ENCODE measurements around the gene PRLR.

Gene PRLR

GRCh38 chr5:35158622-35159369 is 71.5 kb downstream of the PRLR start:
- no peak for DNase-seq

- no peak for DNase-seq
Observed at GRCh38 chr5:35158204-35158603, 72.1 kb downstream of the PRLR start.

GRCh38 chr5:35153375-35153932 is 76.8 kb downstream of the PRLR start:
- DNase-seq: no peak

GRCh38 chr5:35152733-35153132 is 77.6 kb downstream of the PRLR start:
- DNase-seq: no peak

- no peak for DNase-seq
Observed at GRCh38 chr5:35151146-35151920, 79.0 kb downstream of the PRLR start.

GRCh38 chr5:35149041-35149440 is 81.2 kb downstream of the PRLR start:
- DNase-seq: no peak

GRCh38 chr5:35146406-35146805 is 83.9 kb downstream of the PRLR start:
- DNase-seq: no peak

- no peak for DNase-seq
Observed at GRCh38 chr5:35145691-35146317, 84.5 kb downstream of the PRLR start.

- DNase-seq: no peak
Observed at GRCh38 chr5:35145012-35145411, 85.3 kb downstream of the PRLR start.

- no peak for DNase-seq
Observed at GRCh38 chr5:35143841-35144240, 86.4 kb downstream of the PRLR start.

GRCh38 chr5:35141739-35142138 is 88.5 kb downstream of the PRLR start:
- DNase-seq: no peak

- no peak for DNase-seq
Observed at GRCh38 chr5:35138232-35138631, 92.1 kb downstream of the PRLR start.

- DNase-seq: no peak
Observed at GRCh38 chr5:35136386-35136785, 93.9 kb downstream of the PRLR start.

GRCh38 chr5:35135239-35135700 is 95.0 kb downstream of the PRLR start:
- DNase-seq: no peak

- DNase-seq: no peak
Observed at GRCh38 chr5:35134278-35135030, 95.8 kb downstream of the PRLR start.

GRCh38 chr5:35133186-35133585 is 97.1 kb downstream of the PRLR start:
- DNase-seq: no peak

- no peak for DNase-seq
Observed at GRCh38 chr5:35131723-35132122, 98.6 kb downstream of the PRLR start.

GRCh38 chr5:35129921-35130485 is 100.3 kb downstream of the PRLR start:
- DNase-seq: no peak

GRCh38 chr5:35129276-35129675 is 101.0 kb downstream of the PRLR start:
- no peak for DNase-seq

GRCh38 chr5:35127006-35127405 is 103.3 kb downstream of the PRLR start:
- DNase-seq: no peak

GRCh38 chr5:35125746-35126145 is 104.5 kb downstream of the PRLR start:
- no peak for DNase-seq

- no peak for DNase-seq
Observed at GRCh38 chr5:35124932-35125331, 105.4 kb downstream of the PRLR start.
